GM15510 (cell line): ENCODE data around the gene RIOK3.

ENCODE experiments used
- POLR2A ChIP-seq: IDR thresholded peaks from 3 replicates; pipeline ENCODE4 v1.6.1; 2011; ENCODE audit warnings: borderline replicate concordance; ENCODE audit not compliant: insufficient read length; ENCODE audit errors: extremely low read depth

The RIOK3 gene

DNA sequence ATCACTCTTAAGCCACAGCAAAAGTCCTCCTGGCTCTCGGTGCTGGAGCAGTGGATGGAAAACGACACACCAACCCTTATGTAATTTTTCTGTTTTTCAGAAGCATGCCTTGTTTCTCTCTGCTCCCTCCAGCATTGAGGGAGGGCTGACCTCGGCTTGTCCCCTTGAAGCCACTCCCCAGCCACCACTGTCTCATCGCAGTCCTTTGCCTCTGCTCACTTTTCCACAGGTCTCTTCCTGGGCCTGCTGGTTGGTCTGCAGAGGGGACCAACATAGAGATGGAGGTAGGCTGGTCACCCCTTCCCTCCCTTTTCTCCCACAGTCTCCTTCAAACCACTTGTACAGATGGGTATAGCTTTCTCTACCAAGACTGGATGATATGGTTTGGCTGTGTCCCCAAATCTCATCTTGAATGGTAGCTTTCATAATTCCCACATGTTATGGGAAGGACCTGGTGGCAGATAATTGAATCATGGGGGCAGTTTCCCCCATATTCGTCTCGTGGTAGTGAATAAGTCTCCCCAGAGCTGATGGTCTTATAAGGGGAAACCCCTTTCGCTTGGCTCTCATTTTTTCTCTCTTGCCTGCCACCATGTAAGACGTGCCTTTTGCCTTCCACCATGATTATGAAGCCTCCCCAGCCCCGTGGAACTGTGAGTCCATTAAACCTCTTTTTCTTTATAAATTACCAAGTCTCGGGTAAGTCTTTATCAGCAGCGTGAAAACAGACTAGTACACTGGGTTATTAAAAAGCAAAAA is 14.3 kb upstream of the RIOK3 start:
- no peak for TF ChIP-seq POLR2A

GRCh38 chr18:23440131-23440530 is 13.0 kb upstream of the RIOK3 start:
- no peak for TF ChIP-seq POLR2A

DNA sequence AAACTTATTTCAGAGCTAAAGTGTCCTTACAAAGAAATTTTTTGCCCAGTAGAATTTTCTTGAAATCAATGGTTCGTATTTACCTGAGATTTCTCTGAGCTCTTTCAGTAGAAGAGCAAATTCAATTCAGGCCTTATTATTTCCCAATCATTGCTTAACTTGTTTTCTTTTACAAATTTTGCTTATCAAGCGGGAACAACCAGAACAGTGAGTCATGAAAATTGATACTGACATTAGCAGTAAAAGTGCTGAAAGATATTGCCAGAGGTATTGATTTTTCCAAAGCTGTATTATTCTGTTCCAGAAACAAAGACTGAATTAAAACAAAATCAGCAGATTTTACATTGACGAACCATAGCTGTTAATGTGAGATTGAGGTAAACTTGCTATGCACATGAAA is 10.1 kb upstream of the RIOK3 start:
- no peak for TF ChIP-seq POLR2A

GRCh38 chr18:23448291-23448690 is 4.8 kb upstream of the RIOK3 start:
- no peak for TF ChIP-seq POLR2A

DNA sequence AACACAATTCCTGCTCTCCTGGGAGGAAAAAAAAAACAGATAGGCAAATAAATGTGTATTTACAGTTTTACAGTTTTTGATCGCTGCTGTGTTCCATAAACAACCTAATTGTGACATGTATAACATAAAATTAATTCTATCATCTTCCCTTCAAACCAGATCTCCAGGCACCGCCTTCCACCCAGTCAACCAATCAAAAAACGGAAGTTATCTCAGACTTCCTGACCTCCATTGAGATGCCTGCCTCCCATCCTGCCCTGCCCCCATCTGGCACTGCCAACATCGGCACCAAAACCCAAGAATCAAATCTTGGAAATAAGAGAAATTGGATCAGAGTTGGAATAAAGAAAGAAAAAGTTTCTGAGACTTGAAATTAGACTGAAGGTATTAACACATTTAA is 3.1 kb upstream of the RIOK3 start:
- no peak for TF ChIP-seq POLR2A

GRCh38 chr18:23451011-23451410 is 2.1 kb upstream of the RIOK3 start:
- no peak for TF ChIP-seq POLR2A

DNA sequence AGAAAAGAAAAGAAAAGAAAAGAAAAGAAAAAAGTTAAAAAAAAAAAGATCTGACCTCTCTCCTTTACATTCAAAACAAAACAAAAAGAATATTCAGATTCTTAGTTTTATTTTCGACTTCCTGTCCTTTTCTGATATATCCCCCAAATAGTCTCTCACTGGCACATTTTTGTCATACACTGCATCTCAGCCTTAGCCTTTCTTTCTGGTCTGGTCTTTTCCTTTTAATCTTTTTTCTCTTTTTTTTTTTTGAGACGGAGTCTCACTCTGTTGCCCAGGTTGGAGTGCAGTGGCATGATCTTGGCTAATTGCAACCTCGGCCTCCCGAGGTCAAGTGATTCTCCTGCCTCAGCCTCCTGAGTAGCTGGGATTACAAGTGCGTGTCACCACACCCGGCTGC is 1.6 kb upstream of the RIOK3 start:
- no peak for TF ChIP-seq POLR2A

DNA sequence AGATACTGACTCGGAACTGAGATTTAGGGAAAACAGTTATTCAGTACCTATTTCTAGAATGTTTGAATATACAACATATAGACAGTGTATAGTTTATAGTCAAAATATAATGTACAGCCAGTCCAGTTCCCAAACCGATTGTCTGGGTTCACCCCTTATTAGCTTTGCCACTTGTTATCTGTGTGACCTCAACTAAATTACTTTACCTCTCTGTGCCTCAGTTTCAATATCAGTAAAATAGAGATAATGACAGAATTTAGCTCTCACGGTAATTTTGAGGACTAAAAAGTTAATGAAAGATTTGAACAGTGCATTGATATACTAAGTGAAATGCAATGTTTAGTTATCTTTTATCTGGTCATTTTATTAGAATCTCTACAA is 750 bp upstream of the RIOK3 start:
- no peak for TF ChIP-seq POLR2A

DNA sequence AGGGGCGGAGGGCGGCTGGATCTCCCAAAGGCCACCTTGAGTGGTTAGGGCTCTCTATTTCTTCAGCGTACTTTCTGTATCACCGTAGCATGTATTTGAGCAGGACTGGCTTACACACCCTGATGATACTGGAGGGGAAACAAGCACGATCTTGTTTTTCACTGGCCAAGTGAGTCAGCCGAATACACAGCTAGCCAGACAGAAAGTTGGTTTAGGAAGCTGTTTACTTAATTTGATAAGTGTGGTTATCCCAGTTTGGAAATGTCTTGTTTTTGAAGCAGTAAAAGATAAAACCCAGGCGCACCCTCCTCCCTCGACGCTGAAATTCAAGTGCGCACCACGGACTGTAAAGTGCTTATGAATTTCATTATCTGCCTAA is 582 bp downstream of the RIOK3 start:
- no peak for TF ChIP-seq POLR2A

GRCh38 chr18:23456835-23457234 is 3.7 kb downstream of the RIOK3 start:
- TF ChIP-seq POLR2A, result no peak

GRCh38 chr18:23458830-23459529 is 5.9 kb downstream of the RIOK3 start:
- TF ChIP-seq POLR2A, result no peak

DNA sequence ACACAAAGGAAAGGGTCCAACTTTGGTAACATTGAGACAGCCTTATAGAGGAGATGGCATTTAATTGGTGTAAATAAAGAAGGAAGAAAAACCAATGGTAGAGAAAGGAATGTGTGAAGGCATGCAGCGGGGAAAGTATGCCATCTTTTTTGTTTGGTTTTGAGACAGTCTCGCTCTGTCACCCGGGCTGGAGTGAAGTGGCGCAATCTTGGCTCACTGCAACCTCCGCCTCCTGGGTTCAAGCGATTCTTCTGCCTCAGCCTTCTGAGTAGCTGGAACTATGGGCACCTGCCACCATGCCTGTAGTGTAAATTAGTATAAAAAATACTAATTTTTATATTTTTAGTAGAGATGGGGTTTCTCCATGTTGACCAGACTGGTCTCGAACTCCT is 6.4 kb downstream of the RIOK3 start:
- TF ChIP-seq POLR2A, result no peak

GRCh38 chr18:23460285-23461273 is 7.5 kb downstream of the RIOK3 start:
- TF ChIP-seq POLR2A, result no peak

GRCh38 chr18:23462876-23463275 is 9.8 kb downstream of the RIOK3 start:
- no peak for TF ChIP-seq POLR2A
